GM12892 (cell line): ENCODE data around the gene NSMF.

Experiments
- DNase-seq: peaks from one replicate; pipeline ENCODE4 v3.0.0; 2011; ENCODE audit not compliant: insufficient read length
- FAIRE-seq: peaks from 2 replicates; lab custom pipeline; 2011; peaks lifted over from hg19 to GRCh38; lab: Jason Lieb, UNC
- POLR2A ChIP-seq: IDR thresholded peaks from 2 replicates; pipeline ENCODE4 v1.6.1; 2011; ENCODE audit warnings: low read depth, low read length, control low read depth
- POLR2AphosphoS5 ChIP-seq: IDR thresholded peaks from 2 replicates; pipeline ENCODE4 v1.6.1; 2011; ENCODE audit warnings: low read depth, low read length, control low read depth
- TAF1 ChIP-seq: IDR thresholded peaks from 2 replicates; pipeline ENCODE4 v1.6.1; 2011; ENCODE audit warnings: low read depth, mild to moderate bottlenecking, control low read depth, low read length, borderline replicate concordance

NSMF gene

DNA sequence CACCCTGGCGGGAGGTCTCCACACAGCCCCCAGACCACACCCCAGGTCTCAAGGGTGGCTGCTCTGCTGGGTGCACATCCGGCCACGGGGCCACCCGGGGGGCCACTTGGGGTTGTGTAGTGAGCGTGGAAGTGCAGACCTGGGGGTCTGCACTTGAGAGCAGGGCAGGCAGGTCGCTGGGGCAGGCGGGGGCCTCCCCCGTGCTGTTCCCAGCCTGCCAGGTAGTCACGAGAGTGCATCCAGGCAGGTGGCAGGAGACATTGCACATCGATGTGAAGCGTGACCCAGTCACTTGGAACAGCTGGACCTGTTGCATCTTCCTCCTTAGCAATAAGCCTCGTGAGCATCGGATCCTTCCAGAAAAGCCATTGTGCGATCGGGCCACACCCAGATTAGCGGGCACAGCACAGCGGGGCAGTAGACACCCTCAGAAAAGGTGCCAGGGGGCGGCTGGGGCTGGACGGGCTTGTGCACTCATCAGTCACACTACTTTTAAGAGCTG, 13.2 kb downstream of the NSMF start:
- TF ChIP-seq POLR2AphosphoS5, result 0 out of 2 replicates have a peak, but pooled peaks have one; percentile 23
- TF ChIP-seq POLR2A, result no peak
- no peak for DNase-seq
- no peak for FAIRE-seq

DNA sequence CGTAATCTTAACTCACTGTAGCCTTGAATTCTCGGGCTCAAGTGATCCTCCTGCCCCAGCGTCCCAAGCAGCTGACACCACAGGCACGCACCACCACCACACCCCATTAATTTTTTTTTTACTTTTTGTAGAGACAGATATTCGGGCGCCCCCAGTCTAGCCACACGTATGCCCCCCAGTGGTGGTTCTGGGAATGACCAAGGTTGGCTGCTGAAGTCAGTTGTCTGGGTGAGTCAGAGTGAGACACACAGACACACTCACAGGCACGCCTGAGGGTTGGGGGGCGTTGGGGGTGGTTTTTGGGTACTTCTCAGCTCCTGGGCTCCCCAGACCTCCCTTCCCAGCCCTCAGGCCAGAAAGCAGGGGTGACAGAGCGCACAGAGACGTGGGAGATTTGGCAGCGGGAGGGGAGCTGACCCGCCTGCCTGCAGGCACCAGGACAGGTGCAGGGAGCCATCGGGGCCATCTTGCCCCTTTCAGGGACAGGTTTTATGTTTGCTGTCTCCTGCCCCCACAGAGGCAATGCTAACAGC, 13.8 kb downstream of the NSMF start:
- TF ChIP-seq POLR2A (no peak), POLR2AphosphoS5 (no peak), TAF1 (no peak)
- FAIRE-seq, result peak; percentile 92
- peak; percentile 86 for DNase-seq

DNA sequence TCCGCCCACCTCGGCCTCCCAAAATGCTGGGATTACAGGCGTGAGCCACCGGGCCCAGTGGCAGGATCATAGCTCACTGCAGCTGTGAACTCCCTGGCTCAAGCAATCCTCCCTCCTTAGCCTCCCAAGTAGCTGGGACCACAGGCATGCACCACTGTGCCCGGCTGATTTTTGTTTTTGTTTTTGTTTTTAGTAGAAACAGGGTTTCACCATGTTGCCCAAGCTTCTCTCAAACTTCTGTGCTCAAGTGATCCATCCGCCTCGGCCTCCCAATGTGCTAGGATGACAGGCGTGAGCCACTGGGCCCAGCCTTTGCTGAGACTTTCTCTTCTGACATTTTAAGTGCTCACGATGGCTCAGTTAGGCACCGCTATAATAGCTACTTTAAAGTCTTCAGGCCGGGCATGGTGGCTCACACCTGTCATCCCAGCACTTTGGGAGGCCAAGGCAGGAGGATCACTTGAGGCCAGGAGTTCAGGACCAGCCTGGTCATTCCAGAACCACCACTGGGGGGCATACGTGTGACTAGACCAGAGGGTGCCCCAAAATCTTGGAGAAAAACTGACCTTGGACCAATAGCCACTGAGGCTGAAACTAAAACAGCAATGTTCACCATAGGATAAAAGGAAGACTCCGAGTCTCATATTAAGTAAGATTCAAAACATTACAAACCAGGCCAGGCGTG, 14.9 kb downstream of the NSMF start:
- DNase-seq (no peak), FAIRE-seq (no peak)
- TF ChIP-seq TAF1, result no peak
- no peak for TF ChIP-seq POLR2AphosphoS5
- TF ChIP-seq POLR2A, result no peak

DNA sequence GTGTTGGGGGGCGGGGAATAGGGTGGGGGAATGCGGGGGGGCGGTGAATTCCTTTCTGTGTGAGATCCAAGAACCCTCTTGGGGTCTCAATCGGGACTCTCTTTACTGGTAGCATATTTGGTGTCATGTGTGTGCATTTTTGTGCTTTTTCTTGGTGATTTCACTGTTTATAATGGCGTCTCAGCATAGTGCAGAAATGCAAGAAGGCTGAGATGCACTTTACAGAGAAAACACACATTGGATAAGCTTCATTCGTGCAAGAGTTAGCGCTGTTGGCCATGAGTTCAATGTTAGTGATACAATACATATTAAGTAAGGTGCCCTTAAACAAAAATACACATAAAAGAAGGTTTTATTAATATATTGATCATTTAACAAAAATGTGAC, 17.2 kb downstream of the NSMF start:
- no peak for FAIRE-seq
- no peak for TF ChIP-seq POLR2A
- no peak for TF ChIP-seq POLR2AphosphoS5
- DNase-seq, result no peak

DNA sequence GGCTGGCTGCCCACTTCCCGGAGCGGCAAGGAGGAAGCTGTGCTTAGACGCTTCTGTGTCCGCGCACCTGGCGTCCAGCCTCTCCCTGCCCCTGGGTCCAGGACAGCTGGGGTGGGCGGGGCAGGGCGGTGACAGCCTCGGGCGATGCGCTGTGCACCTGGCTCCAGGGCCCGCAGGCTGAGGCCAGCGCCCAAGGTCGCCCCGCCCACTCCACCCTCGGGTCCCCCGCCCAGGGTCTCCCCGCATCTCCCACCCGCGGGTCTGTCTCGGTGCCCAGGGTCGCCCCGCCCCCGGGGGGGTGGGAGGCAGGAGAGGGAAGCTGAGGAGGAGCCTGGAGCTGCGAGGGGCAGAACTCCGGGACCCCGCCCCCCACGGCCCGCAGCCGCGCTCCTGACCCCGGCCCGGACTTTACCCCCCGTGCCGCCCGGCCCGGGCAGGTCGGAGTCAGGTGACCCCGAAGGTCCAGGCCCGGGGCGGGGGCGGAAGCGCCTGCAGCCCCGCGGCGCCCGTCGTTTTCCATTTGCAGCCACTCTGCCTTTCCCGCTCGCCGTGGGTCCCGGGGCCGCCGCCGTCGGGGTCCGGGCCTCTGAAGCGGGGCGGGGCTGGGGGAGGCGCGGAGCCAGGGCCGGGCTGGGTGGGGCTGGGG, 17.7 kb downstream of the NSMF start, which contains the start of gene ENTPD8:
Gene ENTPD8 (minus strand): TSS at position 69 of the 646 bp plus-strand sequence. CDS start 3,072 bp downstream, outside the sequence.
- FAIRE-seq (no peak), DNase-seq (no peak)
- no peak for TF ChIP-seq POLR2AphosphoS5
- TF ChIP-seq TAF1, result no peak
- TF ChIP-seq POLR2A, result no peak

DNA sequence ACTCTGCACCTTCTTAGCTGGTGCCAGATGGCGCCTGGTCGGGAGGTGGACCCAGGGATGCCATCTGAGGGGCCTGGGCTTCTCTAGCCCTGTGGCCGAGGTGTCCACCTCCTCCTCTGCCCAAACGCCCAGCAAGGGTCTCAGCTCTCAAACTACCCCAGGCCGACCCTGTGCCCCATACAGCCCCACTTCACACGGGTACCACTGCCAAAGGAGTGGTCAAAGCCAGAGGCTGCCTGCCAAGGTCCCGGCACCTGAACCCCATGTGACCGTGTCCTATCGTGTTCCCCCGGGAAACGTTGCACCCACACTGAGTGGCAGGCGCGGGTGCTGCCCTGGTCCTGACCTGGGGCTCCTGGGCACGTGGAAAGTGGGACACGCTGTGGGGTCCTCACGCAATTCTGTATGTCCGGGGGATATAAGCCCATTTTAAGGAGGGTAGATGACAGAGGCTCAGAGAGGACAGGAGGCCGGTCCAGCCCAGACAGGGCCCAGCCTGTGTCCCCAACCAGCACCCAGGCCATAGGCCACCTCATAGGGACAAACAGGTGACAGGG, 19.9 kb downstream of the NSMF start:
- DNase-seq, result no peak
- no peak for TF ChIP-seq POLR2A
- TF ChIP-seq TAF1, result no peak
- TF ChIP-seq POLR2AphosphoS5, result no peak
- FAIRE-seq, result no peak

DNA sequence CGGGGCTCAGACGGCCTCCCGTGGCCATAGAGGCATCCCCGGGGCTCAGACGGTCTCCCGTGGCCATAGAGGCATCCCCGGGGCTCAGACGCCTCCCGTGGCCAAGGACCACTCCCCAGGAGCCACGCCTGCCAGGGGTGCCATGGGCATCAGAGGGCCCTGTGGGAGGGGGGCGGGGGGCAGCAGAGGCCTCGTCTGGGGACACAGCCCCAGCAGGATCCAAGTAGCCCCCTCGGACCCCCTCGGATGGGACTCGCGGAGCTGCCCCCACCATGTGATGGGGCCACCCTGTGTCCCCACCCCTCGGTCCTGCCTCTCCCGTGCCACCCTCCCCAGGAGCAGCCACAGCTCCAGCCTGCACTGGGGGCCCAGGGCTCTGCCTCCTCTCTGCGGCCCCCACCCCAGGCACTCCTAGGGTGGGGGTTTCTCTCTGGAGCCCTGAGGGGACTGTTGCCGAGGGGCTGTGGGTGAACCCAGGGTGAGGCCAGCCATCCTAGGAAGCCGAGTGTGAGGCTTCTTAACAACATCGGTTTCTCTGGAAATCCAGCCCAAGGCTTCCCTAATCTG, 20.5 kb downstream of the NSMF start:
- FAIRE-seq (no peak), DNase-seq (no peak)
- TF ChIP-seq POLR2A (no peak), TAF1 (no peak), POLR2AphosphoS5 (no peak)

DNA sequence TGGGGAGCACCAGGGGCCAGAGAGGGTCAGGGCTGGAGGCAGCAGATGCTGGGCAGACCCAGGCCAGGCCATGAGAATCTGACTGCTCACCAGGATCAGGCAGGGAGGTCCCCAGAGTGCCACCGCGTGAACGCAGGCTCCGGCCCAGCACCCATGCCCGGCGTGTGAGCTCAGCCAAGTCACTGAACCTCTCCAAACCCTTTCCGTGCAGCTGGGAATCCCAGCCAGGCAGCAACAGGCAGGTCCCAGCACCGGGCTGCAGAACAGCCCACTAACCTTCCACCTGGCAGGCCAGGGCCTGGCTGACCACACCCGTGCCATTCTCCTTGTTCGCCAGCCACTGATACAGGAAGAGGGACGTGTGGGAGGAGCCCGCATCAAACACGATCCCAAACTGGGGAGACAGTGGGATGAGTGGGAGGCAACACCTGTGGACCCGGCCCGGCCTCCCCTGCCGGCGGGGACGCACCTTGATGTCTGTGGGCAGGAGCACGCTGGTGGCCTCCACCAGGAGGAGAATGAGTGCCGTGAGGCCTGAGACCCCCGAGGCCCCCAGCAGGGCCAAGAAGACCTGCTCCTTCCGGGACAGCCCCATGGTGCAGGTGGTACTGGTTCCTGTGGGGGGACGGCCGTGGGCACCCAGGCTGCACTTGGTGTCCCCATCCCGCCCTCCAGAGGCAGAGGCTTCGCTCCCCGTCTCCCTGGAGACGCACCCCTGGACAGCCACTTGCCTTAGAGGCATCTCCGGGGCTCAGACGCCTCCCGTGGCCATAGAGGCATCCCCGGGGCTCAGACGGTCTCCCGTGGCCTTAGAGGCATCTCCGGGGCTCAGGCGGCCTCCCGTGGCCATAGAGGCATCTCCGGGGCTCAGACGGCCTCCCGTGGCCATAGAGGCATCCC, 21.2 kb downstream of the NSMF start:
- no peak for TF ChIP-seq TAF1
- TF ChIP-seq POLR2AphosphoS5, result no peak
- no peak for TF ChIP-seq POLR2A
- no peak for FAIRE-seq
- no peak for DNase-seq

DNA sequence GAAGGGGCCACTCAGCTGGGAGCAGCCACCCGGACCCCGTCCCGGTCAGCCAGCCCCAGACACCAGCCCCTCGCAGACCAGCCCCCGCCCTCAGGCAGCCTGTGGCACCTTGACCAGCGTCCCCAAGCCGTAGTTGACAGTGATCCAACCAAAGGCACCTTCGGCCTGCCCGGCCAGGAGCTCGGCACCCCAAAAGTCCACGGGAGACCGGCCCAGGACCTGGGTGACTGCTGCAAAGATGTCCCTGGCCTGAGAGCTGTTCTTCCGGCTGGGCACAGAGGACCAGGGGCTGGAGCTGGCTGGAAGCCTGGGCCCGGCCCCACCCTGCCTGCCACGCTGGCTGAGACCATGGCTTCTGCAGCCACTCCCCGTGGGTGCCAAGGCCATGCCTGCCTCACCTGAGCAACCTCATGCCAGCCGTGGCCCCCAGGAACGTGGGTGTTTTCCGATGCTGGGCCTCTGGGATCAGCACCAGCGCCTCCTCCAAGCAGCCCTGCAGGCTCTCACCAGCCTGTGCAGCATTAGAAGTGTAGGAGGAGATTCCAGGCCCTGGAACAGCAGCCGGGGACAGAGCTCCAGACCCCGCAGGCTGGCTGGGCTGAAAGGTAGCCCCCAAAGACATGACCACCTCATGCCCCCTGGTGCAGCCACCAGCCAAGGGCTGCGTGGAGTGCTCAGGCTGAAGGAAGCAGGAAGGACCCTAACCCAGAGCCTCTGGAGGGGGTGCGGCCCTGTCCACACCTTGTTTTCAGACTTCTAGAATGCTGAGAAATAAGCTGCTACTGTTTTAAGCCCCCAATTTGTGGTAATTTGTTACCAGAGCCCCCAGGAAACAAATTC, 22.2 kb downstream of the NSMF start:
- no peak for FAIRE-seq
- no peak for DNase-seq

DNA sequence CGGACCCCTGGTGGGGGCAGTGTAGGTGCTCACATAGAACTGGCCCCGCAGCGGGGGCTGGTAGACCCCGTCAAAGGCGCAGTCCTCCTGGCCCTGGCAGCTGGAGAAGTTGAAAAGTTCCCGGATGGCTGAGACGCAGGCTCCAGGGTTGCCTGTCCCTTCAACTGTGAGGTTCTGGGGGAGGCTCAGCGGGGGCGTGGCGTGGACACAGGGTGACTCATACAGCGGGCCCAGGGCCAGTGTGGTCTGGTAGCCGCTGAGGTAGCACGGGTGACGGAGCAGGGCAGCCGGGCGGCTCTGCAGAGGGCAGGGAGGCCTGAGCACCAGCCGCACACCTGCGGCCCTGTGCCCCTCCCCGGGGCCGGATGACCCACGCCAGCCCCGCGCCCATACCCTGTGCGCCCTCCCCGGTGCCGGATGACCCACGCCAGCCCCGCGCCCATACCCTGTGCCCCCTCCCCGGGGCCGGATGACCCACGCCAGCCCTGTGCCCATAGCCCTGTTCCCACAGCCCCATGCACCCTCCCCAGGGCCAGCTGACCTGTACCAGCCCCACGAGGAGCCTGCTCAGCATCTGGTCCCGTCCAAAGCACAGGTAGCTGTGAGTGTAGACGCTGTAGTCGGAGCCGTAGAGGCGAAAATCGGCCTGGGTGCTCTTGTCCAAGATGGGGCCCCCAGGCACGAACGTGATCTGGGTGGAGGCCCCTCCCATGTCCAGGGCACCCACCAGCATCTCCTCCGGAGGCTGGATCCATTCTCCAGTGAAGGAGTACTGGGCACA, 23.0 kb downstream of the NSMF start:
- no peak for DNase-seq
- no peak for TF ChIP-seq TAF1
- no peak for TF ChIP-seq POLR2AphosphoS5
- TF ChIP-seq POLR2A, result no peak
- no peak for FAIRE-seq

More for the DNA sequence above, 22.2 kb downstream of the NSMF start:
- TF ChIP-seq POLR2A, result no peak
- TF ChIP-seq TAF1, result no peak
- TF ChIP-seq POLR2AphosphoS5, result no peak
